K562 (cell line): Measurements from ENCODE around the gene NPDC1.

ENCODE experiments used
- BCL6 ChIP-seq: fragments of 250-450 bp; sonication (Bioruptor Pico); IDR thresholded peaks from 2 replicates; pipeline ENCODE4 v1.4.0; 2020
- CHCHD3 ChIP-seq: fragments of 250-450 bp; sonication (Bioruptor Pico); IDR thresholded peaks from 2 replicates; pipeline ENCODE4 v2.1.2; 2022; ENCODE audit warnings: mild to moderate bottlenecking
- EZH2 ChIP-seq: IDR thresholded peaks from 2 replicates; pipeline ENCODE4 v1.6.1; 2012; ENCODE audit warnings: low read depth, mild to moderate bottlenecking, inconsistent platforms, low read length, borderline replicate concordance
- FOXK1 ChIP-seq: sonication (generic); formaldehyde crosslinking; IDR thresholded peaks from 2 replicates; pipeline ENCODE4 v1.8.0; 2022; ENCODE audit warnings: missing genetic modification reagents, mild to moderate bottlenecking, borderline replicate concordance
- HDAC8 ChIP-seq: fragments of 450-650 bp; IDR thresholded peaks from 2 replicates; pipeline ENCODE4 v1.6.1; 2016; ENCODE audit warnings: mild to moderate bottlenecking, missing genetic modification characterization, moderate library complexity, missing compliant biosample characterization
- MAFK ChIP-seq: IDR thresholded peaks from 2 replicates; pipeline ENCODE4 v1.6.1; 2011; ENCODE audit warnings: low read length, improper control_type of control experiment
- MYC ChIP-seq, 2 experiments: fragments of 250-450 bp in 1 of 2; sonication (Bioruptor Pico) in 1 of 2; IDR thresholded peaks; 2 replicates each; pipeline versions ENCODE4 v1.5.1 to v1.6.1; 2012 to 2021; ENCODE audit warnings: low read depth in 2 of 2, borderline replicate concordance in 1 of 2, improper control_type of control experiment in 1 of 2, low read length in 1 of 2, mild to moderate bottlenecking in 1 of 2, moderate library complexity in 1 of 2
- PCBP2 ChIP-seq: fragments of 200-400 bp; formaldehyde crosslinking; IDR thresholded peaks from 2 replicates; pipeline ENCODE4 v1.6.1; 2018; ENCODE audit warnings: low read length, low read depth, mild to moderate bottlenecking, moderate library complexity; ENCODE audit not compliant: poor library complexity, severe bottlenecking
- POLR2A ChIP-seq: fragments of 450-650 bp; conservative IDR thresholded peaks from 2 replicates; pipeline ENCODE4 v1.6.1; 2016
- STAT5A ChIP-seq: IDR thresholded peaks from 2 replicates; pipeline ENCODE4 v1.6.1; 2012; ENCODE audit warnings: low read length, inconsistent platforms, borderline replicate concordance
- TAF1 ChIP-seq: IDR thresholded peaks from 2 replicates; pipeline ENCODE4 v1.6.1; 2011; ENCODE audit warnings: mild to moderate bottlenecking, low read length, moderate library complexity; ENCODE audit not compliant: insufficient read depth, control insufficient read depth, severe bottlenecking; ENCODE audit errors: extremely low read depth
- ZFX ChIP-seq: sonication (generic); formaldehyde crosslinking; IDR thresholded peaks from 2 replicates; pipeline ENCODE4 v1.8.0; 2022; ENCODE audit warnings: mild to moderate bottlenecking, missing genetic modification reagents, moderate library complexity
- TF ChIP-seq, protein P1 (sequence below): sonication (generic); formaldehyde crosslinking; IDR thresholded peaks from 2 replicates; pipeline ENCODE4 v1.8.1; 2023; ENCODE audit warnings: mild to moderate bottlenecking, missing genetic modification reagents
- TF ChIP-seq, protein P2 (sequence below), 3 experiments: IDR thresholded peaks in 2 of 3; conservative IDR thresholded peaks in 1 of 3; 2 replicates each; pipeline ENCODE4 v1.5.1; 2011 to 2012; ENCODE audit warnings: low read length in 3 of 3, mild to moderate bottlenecking in 3 of 3, control low read depth in 2 of 3, improper control_type of control experiment in 1 of 3, inconsistent platforms in 1 of 3, low read depth in 1 of 3, mixed read lengths in 1 of 3, moderate library complexity in 1 of 3; ENCODE audit not compliant: insufficient read depth in 2 of 3

GRCh38 chr9:137088121-137088520 is 42.1 kb upstream of the NPDC1 start:
- TF ChIP-seq BCL6 (CRISPR knock-in tag) (no peak), CHCHD3 (CRISPR knock-in tag) (no peak), TAF1 (no peak), EZH2 (no peak), HDAC8 (tag) (no peak), POLR2A (no peak), MAFK (no peak), ZFX (CRISPR knock-in tag) (no peak), FOXK1 (CRISPR knock-in tag) (no peak), STAT5A (no peak), PCBP2 (no peak), MYC (IDR thresholded peaks at IDR 0.05; ENCODE audit: low read depth, low read length) (no peak), MYC (CRISPR knock-in tag; IDR thresholded peaks at IDR 0.05; ENCODE audit: borderline replicate concordance, low read depth) (no peak)
- TF ChIP-seq, protein P1, sequence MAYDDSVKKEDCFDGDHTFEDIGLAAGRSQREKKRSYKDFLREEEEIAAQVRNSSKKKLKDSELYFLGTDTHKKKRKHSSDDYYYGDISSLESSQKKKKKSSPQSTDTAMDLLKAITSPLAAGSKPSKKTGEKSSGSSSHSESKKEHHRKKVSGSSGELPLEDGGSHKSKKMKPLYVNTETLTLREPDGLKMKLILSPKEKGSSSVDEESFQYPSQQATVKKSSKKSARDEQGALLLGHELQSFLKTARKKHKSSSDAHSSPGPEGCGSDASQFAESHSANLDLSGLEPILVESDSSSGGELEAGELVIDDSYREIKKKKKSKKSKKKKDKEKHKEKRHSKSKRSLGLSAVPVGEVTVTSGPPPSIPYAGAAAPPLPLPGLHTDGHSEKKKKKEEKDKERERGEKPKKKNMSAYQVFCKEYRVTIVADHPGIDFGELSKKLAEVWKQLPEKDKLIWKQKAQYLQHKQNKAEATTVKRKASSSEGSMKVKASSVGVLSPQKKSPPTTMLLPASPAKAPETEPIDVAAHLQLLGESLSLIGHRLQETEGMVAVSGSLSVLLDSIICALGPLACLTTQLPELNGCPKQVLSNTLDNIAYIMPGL (CRISPR knock-in tag), result no peak
- TF ChIP-seq, protein P2, sequence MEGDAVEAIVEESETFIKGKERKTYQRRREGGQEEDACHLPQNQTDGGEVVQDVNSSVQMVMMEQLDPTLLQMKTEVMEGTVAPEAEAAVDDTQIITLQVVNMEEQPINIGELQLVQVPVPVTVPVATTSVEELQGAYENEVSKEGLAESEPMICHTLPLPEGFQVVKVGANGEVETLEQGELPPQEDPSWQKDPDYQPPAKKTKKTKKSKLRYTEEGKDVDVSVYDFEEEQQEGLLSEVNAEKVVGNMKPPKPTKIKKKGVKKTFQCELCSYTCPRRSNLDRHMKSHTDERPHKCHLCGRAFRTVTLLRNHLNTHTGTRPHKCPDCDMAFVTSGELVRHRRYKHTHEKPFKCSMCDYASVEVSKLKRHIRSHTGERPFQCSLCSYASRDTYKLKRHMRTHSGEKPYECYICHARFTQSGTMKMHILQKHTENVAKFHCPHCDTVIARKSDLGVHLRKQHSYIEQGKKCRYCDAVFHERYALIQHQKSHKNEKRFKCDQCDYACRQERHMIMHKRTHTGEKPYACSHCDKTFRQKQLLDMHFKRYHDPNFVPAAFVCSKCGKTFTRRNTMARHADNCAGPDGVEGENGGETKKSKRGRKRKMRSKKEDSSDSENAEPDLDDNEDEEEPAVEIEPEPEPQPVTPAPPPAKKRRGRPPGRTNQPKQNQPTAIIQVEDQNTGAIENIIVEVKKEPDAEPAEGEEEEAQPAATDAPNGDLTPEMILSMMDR (IDR thresholded peaks at IDR 0.05 in 2 of 3, conservative IDR thresholded peaks at IDR 0.05 in 1 of 3; ENCODE audit: insufficient read depth in 2 of 3, low read depth in 1 of 3, low read length in 3 of 3), result no peak
